Heart left ventricle (tissue), 13 donors: ENCODE measurements around the gene NRARP.
A peak's percentile ranks its signal among the peaks of the same experiment; 100 is the strongest.

Experiments
- POLR2A ChIP-seq, 2 donors: fragments of 450-650 bp; IDR thresholded peaks; one replicate each; pipeline ENCODE4 v1.6.1; 2017; ENCODE audit warnings: antibody characterized with exemption in 2 of 2, mild to moderate bottlenecking in 2 of 2, moderate library complexity in 2 of 2
- TF ChIP-seq, protein P1 (sequence below), 12 donors: fragments of 200-600 bp; sonication (generic) in 4 of 12; IDR thresholded peaks; one replicate each; pipeline versions ENCODE4 v1.5.0 to v1.8.0; 2018 to 2022; ENCODE audit warnings: antibody characterized with exemption in 12 of 12, mild to moderate bottlenecking in 5 of 12
- donor health status: ischemic (EF 13 %, LVEDD 7.1; RV severe dilation, severe dysfunction).
- donor health status: DM: no; HTN: yes; CAD: no.
- donor health status: DM: no; HTN: no; CAD: no.
- donor health status: ischemic (EF 25% LVEDD 6.9; RV normal size, moderate dysfunction).
- donor health status: ischemic (EF 25% LVEDD 5.7; RV mildly dilated, moderate dysfunction).
- donor health status: ischemic (EF 35%, LVEDD 5.7; RV mildly dilated, moderate dysfunction).
- donor health status: nonischemic (EF 11% LVEDD 7.7; RV severe dilation, severe dysfunction).
- donor health status: DM: yes; HTN: yes; CAD: no.
- donor health status: PGD.
- donor health status: ischemic (EF 29% LVEDD 5.4; RV normal size, mild dysfunction).
- donor health status: nonischemic (EF 23%, LVEDD 6.1; RV moderate dilation, normal function).

DNA sequence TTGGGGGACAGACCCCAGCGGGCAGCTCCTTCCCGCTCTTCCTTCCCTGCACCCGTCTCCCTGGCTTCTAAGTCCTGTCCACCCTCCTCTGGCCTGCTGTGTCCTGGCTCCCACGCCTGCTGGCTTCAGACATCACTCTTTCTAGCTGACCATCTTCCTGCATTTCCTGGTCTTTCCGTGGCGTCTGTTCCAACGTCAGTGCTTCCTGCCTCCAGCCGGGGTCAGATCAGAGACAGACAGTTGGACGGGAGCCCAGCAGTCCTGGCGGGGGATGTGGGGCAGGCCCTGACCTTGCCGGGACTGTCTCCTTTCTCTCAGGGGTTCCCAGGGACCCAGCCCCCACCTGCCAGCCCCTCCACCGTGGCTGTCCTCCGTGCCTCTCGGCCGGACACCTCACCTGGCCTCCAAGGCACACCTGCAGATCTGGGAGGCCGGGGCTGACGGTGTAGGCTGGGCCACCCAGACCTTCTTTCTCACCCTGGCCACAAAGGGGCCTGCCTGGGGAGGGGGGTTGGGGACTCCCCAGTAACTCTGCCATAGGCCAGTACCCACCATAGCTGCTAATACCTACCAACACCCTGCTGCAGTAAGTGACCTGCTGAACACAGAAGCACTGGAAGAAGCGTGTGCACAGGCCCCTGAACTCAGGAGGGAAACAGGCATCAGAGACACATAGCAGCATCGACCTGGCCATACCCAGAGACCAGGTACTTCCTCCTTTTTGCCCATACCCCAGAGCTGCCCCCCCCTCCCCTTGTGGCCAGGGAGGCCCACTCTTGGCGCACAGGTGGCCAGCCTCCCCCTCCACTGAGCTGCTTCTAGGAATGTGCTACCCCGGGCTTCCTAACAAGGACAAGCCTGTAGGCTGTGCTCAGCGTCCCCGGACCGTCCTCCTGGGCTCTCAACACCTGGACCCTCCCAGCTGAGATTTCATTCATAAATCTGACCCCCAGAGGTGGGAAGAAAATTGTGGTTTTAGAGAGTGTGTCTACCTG is 5.1 kb downstream of the NRARP start:
- TF ChIP-seq, protein P1, sequence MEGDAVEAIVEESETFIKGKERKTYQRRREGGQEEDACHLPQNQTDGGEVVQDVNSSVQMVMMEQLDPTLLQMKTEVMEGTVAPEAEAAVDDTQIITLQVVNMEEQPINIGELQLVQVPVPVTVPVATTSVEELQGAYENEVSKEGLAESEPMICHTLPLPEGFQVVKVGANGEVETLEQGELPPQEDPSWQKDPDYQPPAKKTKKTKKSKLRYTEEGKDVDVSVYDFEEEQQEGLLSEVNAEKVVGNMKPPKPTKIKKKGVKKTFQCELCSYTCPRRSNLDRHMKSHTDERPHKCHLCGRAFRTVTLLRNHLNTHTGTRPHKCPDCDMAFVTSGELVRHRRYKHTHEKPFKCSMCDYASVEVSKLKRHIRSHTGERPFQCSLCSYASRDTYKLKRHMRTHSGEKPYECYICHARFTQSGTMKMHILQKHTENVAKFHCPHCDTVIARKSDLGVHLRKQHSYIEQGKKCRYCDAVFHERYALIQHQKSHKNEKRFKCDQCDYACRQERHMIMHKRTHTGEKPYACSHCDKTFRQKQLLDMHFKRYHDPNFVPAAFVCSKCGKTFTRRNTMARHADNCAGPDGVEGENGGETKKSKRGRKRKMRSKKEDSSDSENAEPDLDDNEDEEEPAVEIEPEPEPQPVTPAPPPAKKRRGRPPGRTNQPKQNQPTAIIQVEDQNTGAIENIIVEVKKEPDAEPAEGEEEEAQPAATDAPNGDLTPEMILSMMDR (IDR thresholded peaks at IDR 0.05), result no peak
- TF ChIP-seq POLR2A (IDR thresholded peaks at IDR 0.05), result peak in 1 of 2 donors; percentile 38
